Stimulated activated CD8-positive, alpha-beta memory T cell treated with anti-CD3 and anti-CD28 coated beads, Interleukin-15, amount 100 ng/mL, for 24 hours (primary cell): ENCODE data around the gene ERRFI1.
A peak's percentile ranks its signal among the peaks of the same experiment; 100 is the strongest.
"Not testable (repeated sequence)": the region's sequence is repeated elsewhere in the genome, so short reads cannot be mapped to it uniquely, and the experiment has no call there.

ENCODE experiments used
- DNase-seq: peaks from one replicate; pipeline ENCODE4 v3.0.0-alpha.2; 2020; ENCODE audit warnings: low read depth

Gene ERRFI1

GRCh38 chr1:8026153-8026975 lies at the start of gene ERRFI1:
Gene ERRFI1 (minus strand): TSS chr1:8026309. CDS start chr1:8015619, 10,690 bp downstream.
- peak; percentile 76 for DNase-seq

GRCh38 chr1:8075511-8076051 lies 49.5 kb upstream of the ERRFI1 start:
- DNase-seq = no peak

- DNase-seq = no peak
Observed at GRCh38 chr1:8073112-8073855, 47.2 kb upstream of the ERRFI1 start.

GRCh38 chr1:8070381-8070811 lies 44.3 kb upstream of the ERRFI1 start:
- DNase-seq = no peak

- not testable (repeated sequence) for DNase-seq
Observed at GRCh38 chr1:8069614-8070320, 43.7 kb upstream of the ERRFI1 start.

GRCh38 chr1:8065369-8065768 lies 39.3 kb upstream of the ERRFI1 start:
- DNase-seq = no peak

GRCh38 chr1:8063298-8064036 lies 37.4 kb upstream of the ERRFI1 start:
- DNase-seq = no peak

GRCh38 chr1:8062861-8063260 lies 36.8 kb upstream of the ERRFI1 start:
- DNase-seq = no peak

- DNase-seq = no peak
Observed at GRCh38 chr1:8061673-8062386, 35.7 kb upstream of the ERRFI1 start.

- no peak for DNase-seq
Observed at GRCh38 chr1:8061210-8061609, 35.1 kb upstream of the ERRFI1 start.

- DNase-seq = no peak
Observed at GRCh38 chr1:8059161-8059622, 33.1 kb upstream of the ERRFI1 start.

GRCh38 chr1:8057779-8058178 lies 31.7 kb upstream of the ERRFI1 start:
- not testable (repeated sequence) for DNase-seq

- DNase-seq = no peak
Observed at GRCh38 chr1:8055973-8056372, 29.9 kb upstream of the ERRFI1 start.

- DNase-seq = no peak
Observed at GRCh38 chr1:8053878-8054567, 27.9 kb upstream of the ERRFI1 start.

GRCh38 chr1:8051650-8052049 lies 25.5 kb upstream of the ERRFI1 start:
- no peak for DNase-seq

GRCh38 chr1:8049229-8049628 lies 23.1 kb upstream of the ERRFI1 start:
- DNase-seq = not testable (repeated sequence)

- DNase-seq = no peak
Observed at GRCh38 chr1:8047686-8048445, 21.8 kb upstream of the ERRFI1 start.

GRCh38 chr1:8047112-8047511 lies 21.0 kb upstream of the ERRFI1 start:
- no peak for DNase-seq

GRCh38 chr1:8046391-8046790 lies 20.3 kb upstream of the ERRFI1 start:
- no peak for DNase-seq
